ENCODE data around the gene TBX4. TPM values are rescaled to one million over a fixed set of nuclear protein-coding genes. Genes with fewer than 3 reads are reported as not detected.

The TBX4 gene
- total and polyA plus RNA-seq, 2 of the 13 experiments (the other 11 are each of a cell fraction or from before 2014, with no cell fraction given), result 0.11 to 1.1 TPM

- TF ChIP-seq DDIT3 (CRISPR knock-in tag; IDR thresholded peaks at IDR 0.05) (no peak), SP4 (CRISPR knock-in tag; IDR thresholded peaks at IDR 0.05) (no peak), ESRRA (CRISPR knock-in tag; IDR thresholded peaks at IDR 0.05; ENCODE audit: low read depth) (no peak), KLF11 (CRISPR knock-in tag; IDR thresholded peaks at IDR 0.05) (no peak), MZF1 (CRISPR knock-in tag; IDR thresholded peaks at IDR 0.05; ENCODE audit: borderline replicate concordance) (no peak)
Observed at GRCh38 chr17:61466246-61466645, 14.0 kb downstream of the TBX4 start (continued).

- Histone ChIP-seq H3K4me1 (ENCODE audit: insufficient read depth, low read length) (peaks cover 44% of the 10 kb centered on the region), H2AFZ (ENCODE audit: low read length) (peak overlapping the region; percentile 46), H4K20me1 (ENCODE audit: insufficient read depth, low read length) (no peaks in the 10 kb centered on the region), H3K79me2 (ENCODE audit: insufficient read depth, low read length) (no peaks in the 10 kb centered on the region), H3K4me2 (ENCODE audit: low read depth, low read length) (no peak overlapping the region), H3K9ac (ENCODE audit: insufficient read depth, low read depth, low read length) (no peak overlapping the region), H3K36me3 (replicated peaks in 1 of 2; ENCODE audit: control insufficient read depth in 1 of 2, insufficient read depth in 2 of 2, low read length in 2 of 2) (no peaks in the 10 kb centered on the region), H3K4me3 (replicated peaks in 1 of 3; ENCODE audit: insufficient read depth in 1 of 3, low read depth in 2 of 3, low read length in 3 of 3) (no peak overlapping the region), H3K9me3 (ENCODE audit: low read length) (no peaks in the 10 kb centered on the region), H3K27me3 (ENCODE audit: control insufficient read depth in 1 of 2, insufficient read depth in 2 of 2, low read length in 2 of 2) (no peaks in the 10 kb centered on the region), H3K27ac (ENCODE audit: extremely low read length, insufficient read depth, low read length) (no peak overlapping the region)
- ChIA-PET CTCF (ENCODE audit: low intra/inter-chr PET ratio, low total read pairs) (no interaction called here), POLR2A (interaction anchor here (0.9 to 1.9 kb wide), 2 partner anchors 41 to 55 kb away, joined by 3 to 5 read pairs; no protein-coding TSS in a partner anchor)
- no TSS peak for BruUV-seq (replicated peaks)
- in situ Hi-C loops (cut with HindIII; ENCODE audit: extremely low pct_ligation_motif_present, low pct_unique_long_range_greater_than_20kb), result no loop called here
- no peak for DNase-seq (ENCODE audit: low spot score)
- intact Hi-C loops (cut with micrococcal nuclease; ENCODE audit: unreplicated experiment), result no loop called here
- peak; percentile 26 for FAIRE-seq
- peak; percentile 27; the same call in 1 of the 3 replicates for ATAC-seq
- WGBS (ENCODE audit: low lambda C conversion rate), result 78% methylated on average over 15 of the region's 15 CpGs
- TF ChIP-seq HNF4G (IDR thresholded peaks at IDR 0.05; ENCODE audit: borderline replicate concordance, low read depth, low read length) (no peak), HNF4G (CRISPR knock-in tag; IDR thresholded peaks at IDR 0.05; ENCODE audit: borderline replicate concordance, low read depth) (no peak), RAD51 (IDR thresholded peaks at IDR 0.05; ENCODE audit: borderline replicate concordance) (no peak), ELF3 (CRISPR knock-in tag; IDR thresholded peaks at IDR 0.05) (0 out of 2 replicates have a peak, but pooled peaks have one; percentile 22), ZNF687 (CRISPR knock-in tag; IDR thresholded peaks at IDR 0.05) (peak; percentile 56; the same call in 1 of the 2 replicates), NR2C2 (CRISPR knock-in tag; IDR thresholded peaks at IDR 0.05; ENCODE audit: borderline replicate concordance) (0 out of 2 replicates have a peak, but pooled peaks have one; percentile 8), ZNF598 (CRISPR knock-in tag; IDR thresholded peaks at IDR 0.05; ENCODE audit: borderline replicate concordance) (0 out of 2 replicates have a peak, but pooled peaks have one; percentile 24), FOXO4 (CRISPR knock-in tag; conservative IDR thresholded peaks at IDR 0.05) (0 out of 2 replicates have a peak, but pooled peaks have one; percentile 78), ZFP91 (CRISPR knock-in tag; IDR thresholded peaks at IDR 0.05; ENCODE audit: borderline replicate concordance) (peak; percentile 57; the same call in 1 of the 2 replicates)
Observed at GRCh38 chr17:61467416-61468262, 15.4 kb downstream of the TBX4 start.

All from HepG2 (cell line).